ENCODE data around the gene RNASE8. TPM values are rescaled to one million over a fixed set of nuclear protein-coding genes. Genes with fewer than 3 reads are reported as not detected.

Gene RNASE8
- total RNA-seq, 3 donors from 2014 or later (not counting 1 experiment from before 2014, with no cell fraction given), result not detected

GRCh38 chr14:21050597-21050996 is 7.0 kb upstream of the RNASE8 start:
- no peak for TF ChIP-seq CTCF (IDR thresholded peaks at IDR 0.05)
- Histone ChIP-seq H3K9me3 (ENCODE audit: control insufficient read depth, insufficient read depth, low read length) (no peaks in the 10 kb centered on the region), H3K27ac (ENCODE audit: low read length) (no peak overlapping the region), H3K27me3 (ENCODE audit: control insufficient read depth, insufficient read depth, low read length) (no peaks in the 10 kb centered on the region), H3K36me3 (ENCODE audit: control insufficient read depth, insufficient read depth, low read length) (no peaks in the 10 kb centered on the region), H3K4me1 (ENCODE audit: control insufficient read depth, insufficient read depth, low read length) (no peaks in the 10 kb centered on the region), H3K4me3 (ENCODE audit: low read length) (no peak overlapping the region)
- Mint-ChIP-seq H3K4me3 (no peak overlapping the region), H3K27ac (no peak overlapping the region), H3K9me3 (no peaks in the 10 kb centered on the region), H3K36me3 (no peaks in the 10 kb centered on the region), H3K4me1 (no peaks in the 10 kb centered on the region), H3K27me3 (ENCODE audit: low read depth in 2 of 2) (peaks cover 2 to 8% of the 10 kb centered on the region in 2 donors)
- intact Hi-C loops (cut with micrococcal nuclease), result no loop called here
- 27% methylated on average over 1 of the region's 3 CpGs for WGBS (ENCODE audit: insufficient coverage)
- ATAC-seq (no peak), DNase-seq (no peak)

GRCh38 chr14:21053184-21054122 is 4.2 kb upstream of the RNASE8 start:
- H3K36me3 ChIP-seq (ENCODE audit: control insufficient read depth, insufficient read depth, low read length), result no peaks in the 10 kb centered on the region
- no peak overlapping the region for H3K4me3 ChIP-seq (ENCODE audit: low read length)
- Mint-ChIP-seq H3K27ac (no peak overlapping the region), H3K4me3 (no peak overlapping the region), H3K27me3 (ENCODE audit: low read depth in 2 of 2) (peaks cover 0 to 8% of the 10 kb centered on the region in 2 donors), H3K9me3 (no peaks in the 10 kb centered on the region), H3K36me3 (no peaks in the 10 kb centered on the region), H3K4me1 (no peaks in the 10 kb centered on the region)
- DNase-seq, result no peak
- no peak for ATAC-seq
- no peak overlapping the region for H3K27ac ChIP-seq (ENCODE audit: low read length)
- WGBS (ENCODE audit: insufficient coverage), result 93% methylated on average over 19 of the region's 20 CpGs
- no peaks in the 10 kb centered on the region for H3K9me3 ChIP-seq (ENCODE audit: control insufficient read depth, insufficient read depth, low read length)
- no peaks in the 10 kb centered on the region for H3K27me3 ChIP-seq (ENCODE audit: control insufficient read depth, insufficient read depth, low read length)
- intact Hi-C loops (cut with micrococcal nuclease), result no loop called here
- H3K4me1 ChIP-seq (ENCODE audit: control insufficient read depth, insufficient read depth, low read length), result no peaks in the 10 kb centered on the region
- TF ChIP-seq CTCF (IDR thresholded peaks at IDR 0.05), result no peak

GRCh38 chr14:21054123-21054767 is 3.4 kb upstream of the RNASE8 start:
- Histone ChIP-seq H3K4me3 (ENCODE audit: low read length) (no peak overlapping the region), H3K27me3 (ENCODE audit: control insufficient read depth, insufficient read depth, low read length) (no peaks in the 10 kb centered on the region), H3K4me1 (ENCODE audit: control insufficient read depth, insufficient read depth, low read length) (no peaks in the 10 kb centered on the region), H3K9me3 (ENCODE audit: control insufficient read depth, insufficient read depth, low read length) (no peaks in the 10 kb centered on the region), H3K27ac (ENCODE audit: low read length) (no peak overlapping the region), H3K36me3 (ENCODE audit: control insufficient read depth, insufficient read depth, low read length) (no peaks in the 10 kb centered on the region)
- H3K36me3 Mint-ChIP-seq, result no peaks in the 10 kb centered on the region
- H3K4me3 Mint-ChIP-seq, result no peak overlapping the region
- H3K27me3 Mint-ChIP-seq (ENCODE audit: low read depth in 2 of 2), result peaks cover 0 to 8% of the 10 kb centered on the region in 2 donors
- no peak overlapping the region for H3K27ac Mint-ChIP-seq
- 73% methylated on average over 3 of the region's 3 CpGs for WGBS (ENCODE audit: insufficient coverage)
- no peak for TF ChIP-seq CTCF (IDR thresholded peaks at IDR 0.05)
- H3K9me3 Mint-ChIP-seq, result no peaks in the 10 kb centered on the region
- intact Hi-C loops (cut with micrococcal nuclease), result no loop called here
- ATAC-seq, result no peak
- H3K4me1 Mint-ChIP-seq, result no peaks in the 10 kb centered on the region
- no peak for DNase-seq

Data from natural killer cell (primary cell).